ENCODE measurements around the gene GOLGA6D. TPM values are rescaled to one million over a fixed set of nuclear protein-coding genes. Genes with fewer than 3 reads are reported as not detected.
"Not testable (repeated sequence)": the region's sequence is repeated elsewhere in the genome, so short reads cannot be mapped to it uniquely, and the experiment has no call there.

Gene GOLGA6D
- total and polyA plus RNA-seq, 5 donors from 2014 or later, result not detected

- not testable (repeated sequence) for H3K36me3 ChIP-seq (ENCODE audit: control insufficient read depth, insufficient read depth, low read length); H3K9me3 ChIP-seq (ENCODE audit: control insufficient read depth in 2 of 2, low read length in 2 of 2); H3K36me3 Mint-ChIP-seq; H3K27me3 ChIP-seq (ENCODE audit: control insufficient read depth, insufficient read depth, low read length); H3K9me3 Mint-ChIP-seq; H3K4me3 Mint-ChIP-seq; H3K4me1 ChIP-seq (ENCODE audit: control insufficient read depth, insufficient read depth, low read length, poor library complexity, severe bottlenecking); H3K4me1 Mint-ChIP-seq; H3K27ac Mint-ChIP-seq; H3K27me3 Mint-ChIP-seq; H3K27ac ChIP-seq (ENCODE audit: insufficient read depth, low read length, poor library complexity, severe bottlenecking); H3K4me3 ChIP-seq (ENCODE audit: low read depth, low read length)
- peak in 2 of 3 donors; percentile 34 to 61 for DNase-seq
- peak; percentile 81 to 84 for ATAC-seq (ENCODE audit: low read depth in 2 of 2)
Observed at GRCh38 chr15:75299311-75299688, 16.7 kb downstream of the GOLGA6D start.

GRCh38 chr15:75300026-75300425, 17.4 kb downstream of the GOLGA6D start:
- H3K27ac Mint-ChIP-seq; H3K4me3 ChIP-seq (ENCODE audit: low read depth, low read length); H3K9me3 Mint-ChIP-seq; H3K9me3 ChIP-seq (ENCODE audit: control insufficient read depth in 2 of 2, low read length in 2 of 2); H3K27me3 Mint-ChIP-seq; H3K36me3 Mint-ChIP-seq; H3K36me3 ChIP-seq (ENCODE audit: control insufficient read depth, insufficient read depth, low read length); H3K27ac ChIP-seq (ENCODE audit: insufficient read depth, low read length, poor library complexity, severe bottlenecking); H3K4me1 Mint-ChIP-seq; DNase-seq; ATAC-seq (ENCODE audit: low read depth in 2 of 2); H3K4me1 ChIP-seq (ENCODE audit: control insufficient read depth, insufficient read depth, low read length, poor library complexity, severe bottlenecking); H3K27me3 ChIP-seq (ENCODE audit: control insufficient read depth, insufficient read depth, low read length); H3K4me3 Mint-ChIP-seq: not testable (repeated sequence)

- Mint-ChIP-seq H3K27me3 (peaks cover 19% of the 10 kb centered on the region), H3K4me3 (no peak overlapping the region), H3K4me1 (no peaks in the 10 kb centered on the region), H3K9me3 (no peaks in the 10 kb centered on the region), H3K36me3 (no peaks in the 10 kb centered on the region), H3K27ac (no peak overlapping the region)
- Histone ChIP-seq H3K9me3 (ENCODE audit: control insufficient read depth in 2 of 2, low read length in 2 of 2) (no peaks in the 10 kb centered on the region), H3K4me3 (ENCODE audit: low read depth, low read length) (no peak overlapping the region), H3K27me3 (ENCODE audit: control insufficient read depth, insufficient read depth, low read length) (peaks cover 13% of the 10 kb centered on the region), H3K4me1 (ENCODE audit: control insufficient read depth, insufficient read depth, low read length, poor library complexity, severe bottlenecking) (no peaks in the 10 kb centered on the region), H3K36me3 (ENCODE audit: control insufficient read depth, insufficient read depth, low read length) (no peaks in the 10 kb centered on the region), H3K27ac (ENCODE audit: insufficient read depth, low read length, poor library complexity, severe bottlenecking) (no peak overlapping the region)
- no peak for ATAC-seq (ENCODE audit: low read depth in 2 of 2)
- DNase-seq, result no peak
Observed at GRCh38 chr15:75302318-75302717, 19.7 kb downstream of the GOLGA6D start.

GRCh38 chr15:75302753-75303152, 20.1 kb downstream of the GOLGA6D start:
- H3K36me3 ChIP-seq (ENCODE audit: control insufficient read depth, insufficient read depth, low read length); H3K9me3 ChIP-seq (ENCODE audit: control insufficient read depth in 2 of 2, low read length in 2 of 2); H3K4me1 Mint-ChIP-seq; H3K27ac Mint-ChIP-seq; H3K4me1 ChIP-seq (ENCODE audit: control insufficient read depth, insufficient read depth, low read length, poor library complexity, severe bottlenecking); H3K4me3 ChIP-seq (ENCODE audit: low read depth, low read length); DNase-seq; ATAC-seq (ENCODE audit: low read depth in 2 of 2); H3K9me3 Mint-ChIP-seq; H3K27ac ChIP-seq (ENCODE audit: insufficient read depth, low read length, poor library complexity, severe bottlenecking); H3K4me3 Mint-ChIP-seq; H3K36me3 Mint-ChIP-seq: not testable (repeated sequence)
- H3K27me3 Mint-ChIP-seq, result peaks cover 23% of the 10 kb centered on the region
- H3K27me3 ChIP-seq (ENCODE audit: control insufficient read depth, insufficient read depth, low read length), result peaks cover 16% of the 10 kb centered on the region

- Mint-ChIP-seq H3K4me3 (no peak overlapping the region), H3K27me3 (peaks cover 42% of the 10 kb centered on the region), H3K27ac (no peak overlapping the region), H3K9me3 (peaks cover 0 to 2% (median 0%) of the 10 kb centered on the region in 7 donors), H3K4me1 (peaks cover 0 to 2% (median 0%) of the 10 kb centered on the region in 4 donors), H3K36me3 (no peaks in the 10 kb centered on the region)
- Histone ChIP-seq H3K27ac (ENCODE audit: insufficient read depth, low read length, poor library complexity, severe bottlenecking) (no peak overlapping the region), H3K4me3 (ENCODE audit: low read depth, low read length) (no peak overlapping the region), H3K4me1 (ENCODE audit: control insufficient read depth, insufficient read depth, low read length, poor library complexity, severe bottlenecking) (no peaks in the 10 kb centered on the region), H3K9me3 (ENCODE audit: control insufficient read depth in 2 of 2, low read length in 2 of 2) (no peaks in the 10 kb centered on the region), H3K27me3 (ENCODE audit: control insufficient read depth, insufficient read depth, low read length) (peaks cover 24% of the 10 kb centered on the region), H3K36me3 (ENCODE audit: control insufficient read depth, insufficient read depth, low read length) (no peaks in the 10 kb centered on the region)
- DNase-seq (no peak), ATAC-seq (ENCODE audit: low read depth in 2 of 2) (no peak)
Observed at GRCh38 chr15:75306188-75306587, 23.6 kb downstream of the GOLGA6D start.

GRCh38 chr15:75307778-75308390, 25.2 kb downstream of the GOLGA6D start:
- ATAC-seq (ENCODE audit: low read depth in 2 of 2), result no peak
- Mint-ChIP-seq H3K27me3 (peaks cover 51% of the 10 kb centered on the region), H3K4me3 (no peak overlapping the region)

GRCh38 chr15:75309711-75310110, 27.1 kb downstream of the GOLGA6D start:
- Mint-ChIP-seq H3K27me3 (peaks cover 45% of the 10 kb centered on the region), H3K27ac (no peak overlapping the region), H3K4me1 (peaks cover 0 to 2% (median 0%) of the 10 kb centered on the region in 4 donors), H3K9me3 (peaks cover 0 to 2% (median 0%) of the 10 kb centered on the region in 7 donors), H3K4me3 (no peak overlapping the region), H3K36me3 (no peaks in the 10 kb centered on the region)
- Histone ChIP-seq H3K9me3 (ENCODE audit: control insufficient read depth in 2 of 2, low read length in 2 of 2) (no peaks in the 10 kb centered on the region), H3K4me1 (ENCODE audit: control insufficient read depth, insufficient read depth, low read length, poor library complexity, severe bottlenecking) (no peaks in the 10 kb centered on the region), H3K27ac (ENCODE audit: insufficient read depth, low read length, poor library complexity, severe bottlenecking) (no peak overlapping the region), H3K36me3 (ENCODE audit: control insufficient read depth, insufficient read depth, low read length) (no peaks in the 10 kb centered on the region), H3K4me3 (ENCODE audit: low read depth, low read length) (no peak overlapping the region), H3K27me3 (ENCODE audit: control insufficient read depth, insufficient read depth, low read length) (peaks cover 21% of the 10 kb centered on the region)
- DNase-seq, result no peak
- ATAC-seq (ENCODE audit: low read depth in 2 of 2), result no peak

More at GRCh38 chr15:75307778-75308390, 25.2 kb downstream of the GOLGA6D start:
- Mint-ChIP-seq H3K9me3 (peaks cover 0 to 2% (median 0%) of the 10 kb centered on the region in 7 donors), H3K27ac (no peak overlapping the region), H3K4me1 (peaks cover 0 to 2% (median 0%) of the 10 kb centered on the region in 4 donors), H3K36me3 (no peaks in the 10 kb centered on the region)
- no peaks in the 10 kb centered on the region for H3K9me3 ChIP-seq (ENCODE audit: control insufficient read depth in 2 of 2, low read length in 2 of 2)
- DNase-seq, result peak in 1 of 3 donors; percentile 24
- no peaks in the 10 kb centered on the region for H3K36me3 ChIP-seq (ENCODE audit: control insufficient read depth, insufficient read depth, low read length)
- no peak overlapping the region for H3K27ac ChIP-seq (ENCODE audit: insufficient read depth, low read length, poor library complexity, severe bottlenecking)
- H3K27me3 ChIP-seq (ENCODE audit: control insufficient read depth, insufficient read depth, low read length), result peaks cover 24% of the 10 kb centered on the region
- no peak overlapping the region for H3K4me3 ChIP-seq (ENCODE audit: low read depth, low read length)
- no peaks in the 10 kb centered on the region for H3K4me1 ChIP-seq (ENCODE audit: control insufficient read depth, insufficient read depth, low read length, poor library complexity, severe bottlenecking)

GRCh38 chr15:75312548-75312947, 29.9 kb downstream of the GOLGA6D start:
- not testable (repeated sequence) for H3K9me3 ChIP-seq (ENCODE audit: control insufficient read depth in 2 of 2, low read length in 2 of 2); H3K36me3 Mint-ChIP-seq; H3K27ac Mint-ChIP-seq; H3K4me1 ChIP-seq (ENCODE audit: control insufficient read depth, insufficient read depth, low read length, poor library complexity, severe bottlenecking); H3K27me3 ChIP-seq (ENCODE audit: control insufficient read depth, insufficient read depth, low read length); H3K4me3 Mint-ChIP-seq; DNase-seq; H3K9me3 Mint-ChIP-seq; H3K4me1 Mint-ChIP-seq; H3K27ac ChIP-seq (ENCODE audit: insufficient read depth, low read length, poor library complexity, severe bottlenecking); H3K4me3 ChIP-seq (ENCODE audit: low read depth, low read length); ATAC-seq (ENCODE audit: low read depth in 2 of 2); H3K36me3 ChIP-seq (ENCODE audit: control insufficient read depth, insufficient read depth, low read length)
- H3K27me3 Mint-ChIP-seq, result peaks cover 30% of the 10 kb centered on the region
